ENCODE results near the gene ARHGDIB.

The ARHGDIB gene

DNA sequence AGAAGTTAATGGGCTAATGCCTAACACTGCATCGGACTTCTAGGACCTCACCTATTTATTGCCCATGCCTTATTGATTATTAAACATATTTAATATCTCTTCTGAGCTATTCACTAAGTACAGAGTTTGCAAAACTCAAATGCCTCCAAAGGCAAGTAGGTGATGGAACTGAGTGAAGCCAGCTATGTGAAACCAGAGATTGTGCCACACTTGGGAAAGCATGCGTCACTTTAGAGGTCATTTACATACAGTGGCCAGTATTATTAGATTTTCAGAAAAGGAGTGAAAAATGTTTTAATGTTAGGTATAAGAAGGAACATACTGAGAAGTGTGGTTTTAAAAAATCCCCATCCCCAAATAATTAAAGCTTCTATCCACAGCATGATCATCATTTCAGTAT, 39.2 kb upstream of the ARHGDIB start:
- in situ Hi-C loops (cut with HindIII; ENCODE audit: low sequenced_read_pairs), result no loop called here
- no peak for DNase-seq (ENCODE audit: low read depth)
- no peak for TF ChIP-seq CTCF (IDR thresholded peaks at IDR 0.05; ENCODE audit: low read depth, low read length, missing control alignments)
- no peak overlapping the region for H3K4me3 ChIP-seq (ENCODE audit: low read depth, low read length)

- no peak for TF ChIP-seq CTCF (IDR thresholded peaks at IDR 0.05; ENCODE audit: low read depth, low read length, missing control alignments)
- no peak for DNase-seq (ENCODE audit: low read depth)
- in situ Hi-C loops (cut with HindIII; ENCODE audit: low sequenced_read_pairs), result no loop called here
- no peak overlapping the region for H3K4me3 ChIP-seq (ENCODE audit: low read depth, low read length)
Measured at GRCh38 chr12:14999695-15000365, 38.4 kb upstream of the ARHGDIB start.

- in situ Hi-C loops (cut with HindIII; ENCODE audit: low sequenced_read_pairs), result no loop called here
- H3K4me3 ChIP-seq (ENCODE audit: low read depth, low read length), result no peak overlapping the region
- peak; percentile 23 for DNase-seq (ENCODE audit: low read depth)
- no peak for TF ChIP-seq CTCF (IDR thresholded peaks at IDR 0.05; ENCODE audit: low read depth, low read length, missing control alignments)
Measured at GRCh38 chr12:14999021-14999694, 37.8 kb upstream of the ARHGDIB start.

DNA sequence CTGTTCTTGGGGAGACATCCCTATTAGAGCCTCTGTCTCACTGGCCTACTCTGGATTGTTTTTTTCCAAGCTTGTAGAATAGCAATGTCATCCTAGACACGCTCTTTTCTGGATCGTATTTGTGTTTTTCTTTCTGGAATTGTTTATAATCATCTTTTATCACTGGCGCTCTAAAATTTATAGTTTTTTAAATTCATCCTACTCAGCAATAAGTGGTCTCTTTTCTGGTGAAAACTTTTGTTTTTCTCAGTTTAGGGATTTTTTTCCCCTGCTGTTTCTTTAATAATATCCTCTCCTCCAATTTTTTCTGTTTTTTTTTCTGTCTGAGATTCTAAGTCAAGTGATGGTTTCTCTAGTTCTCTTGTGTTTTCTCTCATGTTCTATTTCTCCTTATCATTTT, 36.6 kb upstream of the ARHGDIB start:
- no peak for DNase-seq (ENCODE audit: low read depth)
- no peak for TF ChIP-seq CTCF (IDR thresholded peaks at IDR 0.05; ENCODE audit: low read depth, low read length, missing control alignments)
- in situ Hi-C loops (cut with HindIII; ENCODE audit: low sequenced_read_pairs), result no loop called here
- H3K4me3 ChIP-seq (ENCODE audit: low read depth, low read length), result no peak overlapping the region

- peak; percentile 23 for TF ChIP-seq CTCF (IDR thresholded peaks at IDR 0.05; ENCODE audit: low read depth, low read length, missing control alignments)
- H3K4me3 ChIP-seq (ENCODE audit: low read depth, low read length), result no peak overlapping the region
- peak; percentile 67 for DNase-seq (ENCODE audit: low read depth)
- in situ Hi-C loops (cut with HindIII; ENCODE audit: low sequenced_read_pairs), result no loop called here
Measured at GRCh38 chr12:14995583-14996425, 34.4 kb upstream of the ARHGDIB start.

DNA sequence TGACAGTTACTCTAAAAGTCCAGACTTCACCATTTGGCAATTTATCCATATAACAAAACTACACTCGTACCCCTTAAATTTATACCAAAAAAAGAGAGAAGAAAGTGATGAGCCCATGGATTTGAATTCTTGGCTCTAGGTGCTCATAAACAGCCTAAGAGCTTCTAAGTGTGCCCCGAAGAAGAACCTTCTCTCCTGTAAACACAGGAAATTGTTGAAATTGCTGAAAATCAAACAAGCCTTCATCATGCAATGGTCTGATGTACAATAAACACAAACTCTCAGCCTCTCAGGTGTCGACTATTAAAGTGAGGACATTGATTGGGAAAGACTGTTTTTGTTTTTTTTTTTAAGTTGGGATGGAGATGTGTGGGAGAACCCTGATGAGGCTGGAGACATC, 33.2 kb upstream of the ARHGDIB start:
- in situ Hi-C loops (cut with HindIII; ENCODE audit: low sequenced_read_pairs), result no loop called here
- no peak for TF ChIP-seq CTCF (IDR thresholded peaks at IDR 0.05; ENCODE audit: low read depth, low read length, missing control alignments)
- no peak for DNase-seq (ENCODE audit: low read depth)
- H3K4me3 ChIP-seq (ENCODE audit: low read depth, low read length), result no peak overlapping the region
